Fibroblast of pulmonary artery (primary cell): ENCODE measurements around the gene MVD.
"Not testable (repeated sequence)": the region's sequence is repeated elsewhere in the genome, so short reads cannot be mapped to it uniquely, and the experiment has no call there.

Source experiments
- DNase-seq: peaks from one replicate; pipeline ENCODE4 v3.0.0-alpha.2; 2010; ENCODE audit warnings: low read depth
- H3K4me3 ChIP-seq: replicated peaks from 2 replicates; pipeline ENCODE4 v1.5.1; 2011; ENCODE audit warnings: low read depth, mild to moderate bottlenecking, control low read depth, low read length, moderate library complexity
- CTCF ChIP-seq: IDR thresholded peaks from 2 replicates; pipeline ENCODE4 v1.5.1; 2011; ENCODE audit warnings: mild to moderate bottlenecking, control low read depth, low read length, inconsistent platforms; ENCODE audit errors: missing control alignments

Gene MVD

GRCh38 chr16:88672776-88673175 lies 9.9 kb upstream of the MVD start:
- H3K4me3 ChIP-seq: no peak overlapping the region
- no peak for DNase-seq
- peak; percentile 30 for TF ChIP-seq CTCF

- no peak overlapping the region for H3K4me3 ChIP-seq
- no peak for DNase-seq
- TF ChIP-seq CTCF: no peak
Measured at GRCh38 chr16:88671806-88672205, 8.9 kb upstream of the MVD start.

- no peak for DNase-seq
- TF ChIP-seq CTCF: no peak
- no peak overlapping the region for H3K4me3 ChIP-seq
Measured at GRCh38 chr16:88669980-88670379, 7.1 kb upstream of the MVD start.

- DNase-seq, H3K4me3 ChIP-seq: not testable (repeated sequence)
Measured at GRCh38 chr16:88669493-88669892, 6.6 kb upstream of the MVD start.

GRCh38 chr16:88667461-88667860 lies 4.6 kb upstream of the MVD start:
- no peak for DNase-seq
- TF ChIP-seq CTCF: no peak
- no peak overlapping the region for H3K4me3 ChIP-seq

GRCh38 chr16:88665570-88665969 lies 2.7 kb upstream of the MVD start:
- no peak for DNase-seq
- H3K4me3 ChIP-seq: no peak overlapping the region
- no peak for TF ChIP-seq CTCF

GRCh38 chr16:88665148-88665547 lies 2.3 kb upstream of the MVD start:
- no peak for TF ChIP-seq CTCF
- H3K4me3 ChIP-seq: no peak overlapping the region
- no peak for DNase-seq
